Endothelial cell of umbilical vein (primary cell): ENCODE measurements around the gene SRRM2. TPM values are rescaled to one million over a fixed set of nuclear protein-coding genes. Genes with fewer than 3 reads are reported as not detected.

Experiments used
- BruUV-seq: library from RNA; stranded (reverse); fragments of 400-500 nt; replicated peaks from 2 replicates; lab custom pipeline; 2021; lab: Mats Ljungman, UMichigan
- CTCF ChIA-PET: fragments of 300-600, 350-600 bp; sonication (Branson Sonifier 250); formaldehyde crosslinking; loops from one replicate; lab custom pipeline; 2021; ENCODE audit warnings: antibody characterized with exemption, inconsistent platforms; lab: Charles Lee
- POLR2A ChIA-PET: fragments of 300-600, 350-600 bp; sonication (Branson Sonifier 250); formaldehyde crosslinking; loops from one replicate; lab custom pipeline; 2021; ENCODE audit warnings: antibody characterized with exemption, inconsistent platforms; lab: Charles Lee
- DNase-seq: peaks from one replicate; pipeline ENCODE4 v3.0.0-alpha.2; 2011; ENCODE audit warnings: low read depth, low spot score
- FAIRE-seq: peaks from 2 replicates; lab custom pipeline; 2011; peaks lifted over from hg19 to GRCh38; lab: Jason Lieb, UNC
- H2AFZ ChIP-seq: 2 replicates; pipeline ENCODE4 v1.6.0; 2012; ENCODE audit warnings: low read depth, low read length, control low read depth, inconsistent platforms
- H3K27ac ChIP-seq: 2 replicates; pipeline ENCODE4 v1.5.1; 2011; ENCODE audit warnings: low read depth, mild to moderate bottlenecking, control low read depth, low read length, moderate library complexity; ENCODE audit not compliant: insufficient read depth
- H3K27me3 ChIP-seq, 2 experiments: 2 replicates each; pipeline versions ENCODE4 v1.6.0 to v1.6.1; 2011; ENCODE audit warnings: low read length in 2 of 2, mixed read lengths in 1 of 2; ENCODE audit not compliant: control insufficient read depth in 2 of 2, insufficient read depth in 2 of 2
- H3K36me3 ChIP-seq, 2 experiments: 2 replicates in 1 of 2; 3 replicates in 1 of 2; pipeline ENCODE4 v1.5.1; 2011; ENCODE audit warnings: low read length in 2 of 2, mild to moderate bottlenecking in 1 of 2, moderate library complexity in 1 of 2; ENCODE audit not compliant: control insufficient read depth in 2 of 2, insufficient read depth in 2 of 2; ENCODE audit errors: extremely low read depth in 1 of 2
- H3K4me1 ChIP-seq: 3 replicates; pipeline ENCODE4 v1.5.1; 2011; ENCODE audit warnings: mild to moderate bottlenecking, low read length; ENCODE audit not compliant: control insufficient read depth, insufficient read depth; ENCODE audit errors: extremely low read depth
- H3K4me2 ChIP-seq: 2 replicates; pipeline ENCODE4 v1.6.1; 2011; ENCODE audit warnings: low read length, control low read depth, mixed read lengths; ENCODE audit not compliant: insufficient read depth
- H3K4me3 ChIP-seq, 3 experiments: fragments of 200-600 bp in 1 of 3; sonication (generic), shearing (Covaris generic) in 1 of 3; replicated peaks in 1 of 3; 2 replicates each; pipeline ENCODE4 v1.5.1; 2011 to 2016; ENCODE audit warnings: control low read depth in 3 of 3, low read length in 3 of 3, mild to moderate bottlenecking in 2 of 3, inconsistent platforms in 1 of 3, low read depth in 1 of 3, moderate library complexity in 1 of 3; ENCODE audit not compliant: insufficient read depth in 1 of 3
- H3K79me2 ChIP-seq: 2 replicates; pipeline ENCODE4 v1.6.0; 2012; ENCODE audit warnings: low read length, inconsistent platforms; ENCODE audit not compliant: control insufficient read depth, insufficient read depth
- H3K9ac ChIP-seq: replicated peaks from 2 replicates; pipeline ENCODE3; 2011; ENCODE audit warnings: low read length, control low read depth; ENCODE audit not compliant: insufficient read depth; ENCODE audit errors: extremely low read depth
- H3K9me1 ChIP-seq: replicated peaks from 3 replicates; pipeline ENCODE4 v1.6.0; 2011; ENCODE audit warnings: mild to moderate bottlenecking, low read length; ENCODE audit not compliant: control insufficient read depth, insufficient read depth; ENCODE audit errors: extremely low read depth
- H3K9me3 ChIP-seq: replicated peaks from 2 replicates; pipeline ENCODE4 v1.5.1; 2012; ENCODE audit warnings: low read length, inconsistent platforms; ENCODE audit not compliant: control insufficient read depth, insufficient read depth
- H4K20me1 ChIP-seq: replicated peaks from 2 replicates; pipeline ENCODE3; 2011; ENCODE audit warnings: mild to moderate bottlenecking, low read length; ENCODE audit not compliant: control insufficient read depth, insufficient read depth; ENCODE audit errors: extremely low read depth
- CTCF ChIP-seq, 2 donors: IDR thresholded peaks; 1 replicate in 1 of 2; 2 replicates in 1 of 2; pipeline ENCODE4 v1.5.1; 2011; ENCODE audit warnings: low read length in 2 of 2, mild to moderate bottlenecking in 2 of 2, moderate library complexity in 2 of 2, control low read depth in 1 of 2, inconsistent platforms in 1 of 2, low read depth in 1 of 2; ENCODE audit not compliant: insufficient read depth in 1 of 2; ENCODE audit errors: extremely low read depth in 1 of 2
- FOS ChIP-seq: IDR thresholded peaks from 2 replicates; pipeline ENCODE4 v1.6.1; 2011; ENCODE audit warnings: mild to moderate bottlenecking, low read length, moderate library complexity, borderline replicate concordance; ENCODE audit not compliant: insufficient read depth
- JUN ChIP-seq: IDR thresholded peaks from 2 replicates; pipeline ENCODE4 v1.6.1; 2011; ENCODE audit warnings: borderline replicate concordance, low read depth; ENCODE audit not compliant: insufficient read length, insufficient read depth
- MAX ChIP-seq: IDR thresholded peaks from 2 replicates; pipeline ENCODE4 v1.6.1; 2011; ENCODE audit not compliant: insufficient read depth, insufficient read length
- POLR2A ChIP-seq: IDR thresholded peaks from 2 replicates; pipeline ENCODE4 v1.6.1; 2012; ENCODE audit warnings: low read depth, mild to moderate bottlenecking, control low read depth, low read length
- POLR2AphosphoS5 ChIP-seq: IDR thresholded peaks from 2 replicates; pipeline ENCODE4 v1.6.1; 2012; ENCODE audit warnings: low read depth, mild to moderate bottlenecking, control low read depth, low read length, moderate library complexity; ENCODE audit not compliant: insufficient read depth
- dilution Hi-C: fragments of 300-500 bp; cut with MboI; formaldehyde crosslinking; loops from one replicate; pipeline ENCODE4 v1.15.0; 2019; ENCODE audit warnings: low sequenced_read_pairs; ENCODE audit not compliant: extremely low pct_ligation_motif_present
- intact Hi-C: fragments of 100-400 bp; cut with micrococcal nuclease; formaldehyde crosslinking; loops from one replicate; pipeline ENCODE4 v1.10.0; 2022
- polyA plus RNA-seq, 4 experiments: library from polyadenylated mRNA; depleted of rRNA in 3 of 4; stranded (reverse) in 3 of 4; unstranded in 1 of 4; fragments of >200 nt; gene quantifications; 2 replicates each; pipeline versions ENCODE4 v1.2.1 to v1.2.3, GENCODE V29; 2011 to 2012; ENCODE audit warnings: missing spikeins in 1 of 4
- total RNA-seq: library from RNA; stranded (reverse); gene quantifications from 2 replicates; pipeline ENCODE4 v1.2.3, GENCODE V29; 2021

SRRM2 gene
- total and polyA plus RNA-seq, 2 donors (not counting 3 experiments of a cell fraction or from before 2014, with no cell fraction given) = 270 to 483 TPM

DNA sequence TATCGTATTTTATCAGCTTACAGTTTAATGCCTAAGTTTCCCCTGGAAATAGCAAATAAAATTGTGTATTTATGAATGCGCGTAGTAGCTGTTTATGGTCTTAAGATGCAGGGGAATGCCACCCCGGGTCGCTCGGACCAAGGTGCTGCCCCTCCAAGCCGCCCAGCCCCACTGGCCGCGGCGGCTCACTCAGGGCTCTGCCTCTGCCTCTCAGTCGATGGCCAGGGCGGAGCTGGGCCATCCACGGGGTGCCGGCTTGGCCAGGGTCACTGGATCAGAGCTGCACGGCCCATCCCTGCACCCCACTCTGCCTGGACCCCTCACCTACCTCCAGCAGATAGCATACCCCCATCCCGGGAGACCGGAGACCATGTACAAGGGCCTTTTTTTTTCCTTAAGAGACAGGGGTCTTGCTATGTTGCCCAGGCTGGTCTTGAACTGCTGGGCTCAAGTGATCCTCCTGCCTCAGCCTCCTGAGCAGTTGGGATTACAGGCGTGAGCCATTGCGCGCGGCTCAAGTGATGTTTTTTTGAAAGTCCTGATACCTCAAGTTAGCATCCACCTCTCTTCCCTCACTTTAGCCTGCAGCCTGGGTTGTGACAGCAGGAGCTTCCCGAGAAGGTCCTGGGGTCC is 43.4 kb upstream of the SRRM2 start:
- Histone ChIP-seq H3K27ac (no peak overlapping the region), H3K9me1 (no peaks in the 10 kb centered on the region), H3K4me2 (no peak overlapping the region), H4K20me1 (no peaks in the 10 kb centered on the region), H3K4me3 (no peak overlapping the region), H3K36me3 (peaks cover 0 to 22% of the 10 kb centered on the region in 2 experiments), H2AFZ (no peak overlapping the region), H3K9me3 (no peaks in the 10 kb centered on the region), H3K27me3 (no peaks in the 10 kb centered on the region), H3K9ac (no peak overlapping the region), H3K4me1 (no peaks in the 10 kb centered on the region), H3K79me2 (no peaks in the 10 kb centered on the region)
- CTCF ChIA-PET = interaction anchor here (1.0 kb wide), 1 partner anchor 8 kb away, joined by 3 read pairs; no protein-coding TSS in a partner anchor
- dilution Hi-C loops (no loop called here), intact Hi-C loops (no loop called here)
- no TSS peak for BruUV-seq
- FAIRE-seq (no peak), DNase-seq (no peak)
- POLR2A ChIA-PET = no interaction called here
- TF ChIP-seq FOS = no peak
- TF ChIP-seq MAX = no peak
- no peak for TF ChIP-seq POLR2AphosphoS5
- no peak for TF ChIP-seq POLR2A
- no peak for TF ChIP-seq CTCF (IDR thresholded peaks at IDR 0.05; ENCODE audit: extremely low read depth in 1 of 2, insufficient read depth in 1 of 2, low read depth in 1 of 2, low read length in 2 of 2)
- TF ChIP-seq JUN = no peak
